Measurements from ENCODE around the gene IL22RA2.

DNA sequence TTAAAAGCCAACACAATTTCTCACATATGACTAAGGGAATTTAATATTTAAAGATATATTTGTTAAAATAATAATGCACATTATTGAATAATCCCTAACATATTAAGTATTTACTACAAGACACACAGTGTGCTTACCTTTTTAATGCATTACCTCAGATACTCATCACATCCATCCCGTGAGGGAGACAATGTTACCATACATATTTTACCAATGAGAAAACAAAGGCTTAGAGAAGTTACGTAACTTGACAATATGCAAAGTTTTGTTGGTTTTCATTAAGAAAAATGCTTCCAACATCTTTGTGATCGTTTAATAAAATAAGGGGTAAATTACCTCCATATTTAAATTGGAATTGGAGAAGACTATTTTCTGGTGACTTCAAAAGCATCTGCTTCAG is 41.5 kb upstream of the IL22RA2 start:
- TF ChIP-seq, protein P1, sequence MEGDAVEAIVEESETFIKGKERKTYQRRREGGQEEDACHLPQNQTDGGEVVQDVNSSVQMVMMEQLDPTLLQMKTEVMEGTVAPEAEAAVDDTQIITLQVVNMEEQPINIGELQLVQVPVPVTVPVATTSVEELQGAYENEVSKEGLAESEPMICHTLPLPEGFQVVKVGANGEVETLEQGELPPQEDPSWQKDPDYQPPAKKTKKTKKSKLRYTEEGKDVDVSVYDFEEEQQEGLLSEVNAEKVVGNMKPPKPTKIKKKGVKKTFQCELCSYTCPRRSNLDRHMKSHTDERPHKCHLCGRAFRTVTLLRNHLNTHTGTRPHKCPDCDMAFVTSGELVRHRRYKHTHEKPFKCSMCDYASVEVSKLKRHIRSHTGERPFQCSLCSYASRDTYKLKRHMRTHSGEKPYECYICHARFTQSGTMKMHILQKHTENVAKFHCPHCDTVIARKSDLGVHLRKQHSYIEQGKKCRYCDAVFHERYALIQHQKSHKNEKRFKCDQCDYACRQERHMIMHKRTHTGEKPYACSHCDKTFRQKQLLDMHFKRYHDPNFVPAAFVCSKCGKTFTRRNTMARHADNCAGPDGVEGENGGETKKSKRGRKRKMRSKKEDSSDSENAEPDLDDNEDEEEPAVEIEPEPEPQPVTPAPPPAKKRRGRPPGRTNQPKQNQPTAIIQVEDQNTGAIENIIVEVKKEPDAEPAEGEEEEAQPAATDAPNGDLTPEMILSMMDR (IDR thresholded peaks at IDR 0.05), result no peak
- TF ChIP-seq POLR2A (IDR thresholded peaks at IDR 0.05), result no peak
